Measurements from ENCODE around the gene MAP4K2. TPM values are rescaled to one million over a fixed set of nuclear protein-coding genes. Genes with fewer than 3 reads are reported as not detected.

The MAP4K2 gene
- total and polyA plus RNA-seq, 2 of the 13 experiments (the other 11 are each of a cell fraction or from before 2014, with no cell fraction given) = 8.3 to 17.6 TPM

DNA sequence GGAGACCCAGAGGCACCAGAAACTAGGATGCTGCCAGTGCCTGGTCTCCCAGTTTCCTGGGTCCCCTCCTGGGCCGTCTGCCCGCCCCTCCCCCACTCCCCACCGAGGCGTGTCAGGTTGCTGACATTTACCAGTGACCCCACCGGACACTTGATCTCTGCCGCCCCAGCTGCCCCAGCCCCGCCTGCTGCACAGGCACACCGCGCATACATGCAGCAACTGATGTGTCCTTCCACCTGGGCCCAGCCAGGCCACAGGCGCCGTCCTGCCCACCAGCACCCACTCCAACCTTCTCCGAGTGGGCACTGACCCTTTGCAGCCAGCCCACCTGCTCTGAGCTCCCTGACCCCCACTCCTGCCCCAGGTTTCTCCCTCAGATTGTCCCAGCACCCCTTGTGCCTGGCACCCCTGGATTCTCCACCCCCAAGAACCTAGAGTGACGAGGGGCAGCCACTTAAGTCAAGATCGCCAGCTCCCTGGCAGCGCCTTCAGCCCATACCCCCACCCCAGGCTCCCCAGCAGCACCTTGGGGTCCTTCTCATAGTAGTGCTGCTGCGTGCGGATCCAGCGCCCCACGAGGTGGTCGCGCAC is 43.8 kb downstream of the MAP4K2 start (continued):
- TF ChIP-seq REPIN1 (CRISPR knock-in tag; IDR thresholded peaks at IDR 0.05; ENCODE audit: borderline replicate concordance, low read depth) (no peak), ZNF768 (CRISPR knock-in tag; IDR thresholded peaks at IDR 0.05) (peak; percentile 2; the same call in 1 of the 2 replicates), ZUFSP (CRISPR knock-in tag; IDR thresholded peaks at IDR 0.05; ENCODE audit: borderline replicate concordance) (no peak), ARID5B (CRISPR knock-in tag; IDR thresholded peaks at IDR 0.05) (no peak), ZNF296 (CRISPR knock-in tag; conservative IDR thresholded peaks at IDR 0.05) (no peak), GRHL1 (CRISPR knock-in tag; conservative IDR thresholded peaks at IDR 0.05) (no peak), NCOR1 (IDR thresholded peaks at IDR 0.05; ENCODE audit: borderline replicate concordance, low read length) (no peak), TSC22D2 (CRISPR knock-in tag; IDR thresholded peaks at IDR 0.05; ENCODE audit: borderline replicate concordance) (no peak), ASH2L (IDR thresholded peaks at IDR 0.05; ENCODE audit: insufficient read length, low read depth, low read length) (no peak), SP5 (CRISPR knock-in tag; IDR thresholded peaks at IDR 0.05; ENCODE audit: borderline replicate concordance, low read depth) (peak; percentile 66), YEATS2 (CRISPR knock-in tag; IDR thresholded peaks at IDR 0.05; ENCODE audit: borderline replicate concordance) (no peak), ZNF569 (CRISPR knock-in tag; IDR thresholded peaks at IDR 0.05; ENCODE audit: borderline replicate concordance) (no peak), ZGPAT (CRISPR knock-in tag; IDR thresholded peaks at IDR 0.05) (no peak), POLR2AphosphoS2 (IDR thresholded peaks at IDR 0.05; ENCODE audit: low read depth, low read length) (peak; percentile 34), ZFP90 (CRISPR knock-in tag; IDR thresholded peaks at IDR 0.05; ENCODE audit: borderline replicate concordance) (no peak), ARHGAP35 (CRISPR knock-in tag; IDR thresholded peaks at IDR 0.05; ENCODE audit: borderline replicate concordance) (0 out of 2 replicates have a peak, but pooled peaks have one; percentile 27)
- TF ChIP-seq, protein P1, sequence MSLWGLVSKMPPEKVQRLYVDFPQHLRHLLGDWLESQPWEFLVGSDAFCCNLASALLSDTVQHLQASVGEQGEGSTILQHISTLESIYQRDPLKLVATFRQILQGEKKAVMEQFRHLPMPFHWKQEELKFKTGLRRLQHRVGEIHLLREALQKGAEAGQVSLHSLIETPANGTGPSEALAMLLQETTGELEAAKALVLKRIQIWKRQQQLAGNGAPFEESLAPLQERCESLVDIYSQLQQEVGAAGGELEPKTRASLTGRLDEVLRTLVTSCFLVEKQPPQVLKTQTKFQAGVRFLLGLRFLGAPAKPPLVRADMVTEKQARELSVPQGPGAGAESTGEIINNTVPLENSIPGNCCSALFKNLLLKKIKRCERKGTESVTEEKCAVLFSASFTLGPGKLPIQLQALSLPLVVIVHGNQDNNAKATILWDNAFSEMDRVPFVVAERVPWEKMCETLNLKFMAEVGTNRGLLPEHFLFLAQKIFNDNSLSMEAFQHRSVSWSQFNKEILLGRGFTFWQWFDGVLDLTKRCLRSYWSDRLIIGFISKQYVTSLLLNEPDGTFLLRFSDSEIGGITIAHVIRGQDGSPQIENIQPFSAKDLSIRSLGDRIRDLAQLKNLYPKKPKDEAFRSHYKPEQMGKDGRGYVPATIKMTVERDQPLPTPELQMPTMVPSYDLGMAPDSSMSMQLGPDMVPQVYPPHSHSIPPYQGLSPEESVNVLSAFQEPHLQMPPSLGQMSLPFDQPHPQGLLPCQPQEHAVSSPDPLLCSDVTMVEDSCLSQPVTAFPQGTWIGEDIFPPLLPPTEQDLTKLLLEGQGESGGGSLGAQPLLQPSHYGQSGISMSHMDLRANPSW (CRISPR knock-in tag; IDR thresholded peaks at IDR 0.05; ENCODE audit: borderline replicate concordance) = no peak
